Measurements from ENCODE around the gene GAMT. TPM values are rescaled to one million over a fixed set of nuclear protein-coding genes. Genes with fewer than 3 reads are reported as not detected.

Gene GAMT
- total RNA-seq, 1 donor from 2014 or later = 29.2 TPM

GRCh38 chr19:1361601-1362386, 39.5 kb downstream of the GAMT start:
- no peak for TF ChIP-seq CTCF (conservative IDR thresholded peaks at IDR 0.05; ENCODE audit: low read depth, low read length)
- H3K4me3 ChIP-seq (ENCODE audit: low read depth, low read length) = no peak overlapping the region
- DNase-seq (ENCODE audit: low read depth) = no peak

DNA sequence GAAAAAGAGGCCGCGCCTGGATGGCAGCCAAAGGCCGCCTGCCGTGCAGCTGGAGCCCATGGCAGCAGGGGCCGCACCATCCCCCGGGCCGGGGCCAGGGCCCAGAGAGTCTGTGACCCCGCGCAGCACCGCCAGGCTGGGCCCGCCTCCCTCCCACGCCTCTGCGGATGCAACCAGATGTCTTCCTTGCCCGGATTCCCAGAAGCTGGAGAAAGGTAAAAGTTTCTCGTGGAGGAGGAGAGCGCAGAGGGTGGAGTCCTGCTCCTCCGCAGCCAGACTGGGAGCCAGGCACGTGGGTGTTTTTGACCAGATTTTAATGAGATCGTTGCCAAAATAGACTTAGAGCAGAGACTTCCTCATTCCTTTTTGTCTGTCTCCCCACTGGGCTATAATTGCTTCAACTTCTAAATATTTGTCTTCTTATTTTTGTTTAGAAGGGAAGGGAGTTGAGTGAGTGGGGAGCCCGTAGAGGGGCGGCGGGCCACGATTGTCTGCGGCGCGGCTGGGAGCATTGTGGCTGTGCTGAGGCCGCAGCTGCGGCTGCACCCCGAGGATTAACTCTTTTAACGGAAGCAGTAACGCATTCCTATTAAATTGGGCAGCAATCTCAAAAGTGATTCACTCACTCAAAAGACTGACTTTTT, 40.4 kb downstream of the GAMT start:
- no peak for TF ChIP-seq CTCF (conservative IDR thresholded peaks at IDR 0.05; ENCODE audit: low read depth, low read length)
- DNase-seq (ENCODE audit: low read depth) = no peak
- no peak overlapping the region for H3K4me3 ChIP-seq (ENCODE audit: low read depth, low read length)

- TF ChIP-seq CTCF (conservative IDR thresholded peaks at IDR 0.05; ENCODE audit: low read depth, low read length) = no peak
- no peak overlapping the region for H3K4me3 ChIP-seq (ENCODE audit: low read depth, low read length)
- DNase-seq (ENCODE audit: low read depth) = no peak
Measured at GRCh38 chr19:1360126-1360817, 41.1 kb downstream of the GAMT start.

GRCh38 chr19:1357531-1358109, 43.7 kb downstream of the GAMT start:
- H3K4me3 ChIP-seq (ENCODE audit: low read depth, low read length) = no peak overlapping the region
- DNase-seq (ENCODE audit: low read depth) = no peak
- TF ChIP-seq CTCF (conservative IDR thresholded peaks at IDR 0.05; ENCODE audit: low read depth, low read length) = no peak

GRCh38 chr19:1356508-1356865, 44.9 kb downstream of the GAMT start:
- H3K4me3 ChIP-seq (ENCODE audit: low read depth, low read length) = no peak overlapping the region
- no peak for DNase-seq (ENCODE audit: low read depth)
- TF ChIP-seq CTCF (conservative IDR thresholded peaks at IDR 0.05; ENCODE audit: low read depth, low read length) = no peak

- no peak for TF ChIP-seq CTCF (conservative IDR thresholded peaks at IDR 0.05; ENCODE audit: low read depth, low read length)
- H3K4me3 ChIP-seq (ENCODE audit: low read depth, low read length) = peak overlapping the region; percentile 77
- DNase-seq (ENCODE audit: low read depth) = no peak
Measured at GRCh38 chr19:1355568-1356507, 45.5 kb downstream of the GAMT start.

Measured in epithelial cell of proximal tubule (primary cell).